Measurements from ENCODE around the gene TUBGCP5. TPM values are rescaled to one million over a fixed set of nuclear protein-coding genes. Genes with fewer than 3 reads are reported as not detected.

The TUBGCP5 gene
- total RNA-seq, 1 experiment from 2014 or later: 18.8 TPM

GRCh38 chr15:23065836-23066235 lies 26.5 kb upstream of the TUBGCP5 start (continued):
- TF ChIP-seq, protein P1, sequence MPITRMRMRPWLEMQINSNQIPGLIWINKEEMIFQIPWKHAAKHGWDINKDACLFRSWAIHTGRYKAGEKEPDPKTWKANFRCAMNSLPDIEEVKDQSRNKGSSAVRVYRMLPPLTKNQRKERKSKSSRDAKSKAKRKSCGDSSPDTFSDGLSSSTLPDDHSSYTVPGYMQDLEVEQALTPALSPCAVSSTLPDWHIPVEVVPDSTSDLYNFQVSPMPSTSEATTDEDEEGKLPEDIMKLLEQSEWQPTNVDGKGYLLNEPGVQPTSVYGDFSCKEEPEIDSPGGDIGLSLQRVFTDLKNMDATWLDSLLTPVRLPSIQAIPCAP (CRISPR knock-in tag; IDR thresholded peaks at IDR 0.05): no peak
- no peak for TF ChIP-seq JAZF1 (CRISPR knock-in tag; IDR thresholded peaks at IDR 0.05)
- no peak for TF ChIP-seq SMAD3 (CRISPR knock-in tag; IDR thresholded peaks at IDR 0.05; ENCODE audit: borderline replicate concordance)

- ChIA-PET CTCF (no interaction called here), POLR2A (no interaction called here)
- peaks cover 18% of the 10 kb centered on the region for H3K9me3 Mint-ChIP-seq
- no peak overlapping the region for H3K27ac Mint-ChIP-seq
- H3K4me1 Mint-ChIP-seq: peaks cover 9% of the 10 kb centered on the region; the same call in 1 of the 2 replicates
- no peak overlapping the region for H3K4me3 Mint-ChIP-seq
- H3K27me3 Mint-ChIP-seq (ENCODE audit: low read depth): peaks cover 3% of the 10 kb centered on the region; the same call in 1 of the 2 replicates
- TF ChIP-seq OVOL2 (CRISPR knock-in tag; IDR thresholded peaks at IDR 0.05; ENCODE audit: borderline replicate concordance) (no peak), SOX15 (CRISPR knock-in tag; IDR thresholded peaks at IDR 0.05) (no peak), ETV6 (CRISPR knock-in tag; IDR thresholded peaks at IDR 0.05) (no peak), MYBL2 (CRISPR knock-in tag; IDR thresholded peaks at IDR 0.05) (no peak), TEAD4 (CRISPR knock-in tag; IDR thresholded peaks at IDR 0.05) (no peak), JUN (CRISPR knock-in tag; IDR thresholded peaks at IDR 0.05) (no peak), CBFB (CRISPR knock-in tag; IDR thresholded peaks at IDR 0.05; ENCODE audit: low read depth) (no peak), ZNF138 (CRISPR knock-in tag; conservative IDR thresholded peaks at IDR 0.05) (no peak), NR3C1 (CRISPR knock-in tag; conservative IDR thresholded peaks at IDR 0.05; ENCODE audit: low read depth) (no peak), ESRRA (CRISPR knock-in tag; IDR thresholded peaks at IDR 0.05; ENCODE audit: borderline replicate concordance) (no peak), CREB1 (CRISPR knock-in tag; IDR thresholded peaks at IDR 0.05) (no peak), ZNF219 (CRISPR knock-in tag; IDR thresholded peaks at IDR 0.05; ENCODE audit: borderline replicate concordance) (no peak), TCF7 (CRISPR knock-in tag; IDR thresholded peaks at IDR 0.05; ENCODE audit: low read depth) (no peak)
- TF ChIP-seq, protein P2, sequence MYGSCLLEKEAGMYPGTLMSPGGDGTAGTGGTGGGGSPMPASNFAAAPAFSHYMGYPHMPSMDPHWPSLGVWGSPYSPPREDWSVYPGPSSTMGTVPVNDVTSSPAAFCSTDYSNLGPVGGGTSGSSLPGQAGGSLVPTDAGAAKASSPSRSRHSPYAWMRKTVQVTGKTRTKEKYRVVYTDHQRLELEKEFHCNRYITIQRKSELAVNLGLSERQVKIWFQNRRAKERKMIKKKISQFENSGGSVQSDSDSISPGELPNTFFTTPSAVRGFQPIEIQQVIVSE (CRISPR knock-in tag; IDR thresholded peaks at IDR 0.05; ENCODE audit: borderline replicate concordance): no peak
- DNase-seq (ENCODE audit: low spot score) (no peak), ATAC-seq (no peak)
- peaks cover 9% of the 10 kb centered on the region; the same call in 1 of the 2 replicates for H3K36me3 Mint-ChIP-seq
These were observed 24.8 kb upstream of the TUBGCP5 start for GRCh38 chr15:23064156-23064555.

- ChIA-PET POLR2A (no interaction called here), CTCF (interaction anchor here (1.2 to 2.5 kb wide), 2 partner anchors 18 to 22 kb away, joined by 3 to 9 read pairs; partner anchors contain the start of gene TUBGCP5)
- Mint-ChIP-seq H3K27me3 (ENCODE audit: low read depth) (peaks cover 3% of the 10 kb centered on the region; the same call in 1 of the 2 replicates), H3K4me3 (no peak overlapping the region), H3K9me3 (peaks cover 23% of the 10 kb centered on the region), H3K36me3 (peaks cover 5% of the 10 kb centered on the region; the same call in 1 of the 2 replicates), H3K4me1 (peaks cover 4% of the 10 kb centered on the region; the same call in 1 of the 2 replicates), H3K27ac (no peak overlapping the region)
- DNase-seq (ENCODE audit: low spot score) (no peak), ATAC-seq (no peak)
- TF ChIP-seq, protein P3, sequence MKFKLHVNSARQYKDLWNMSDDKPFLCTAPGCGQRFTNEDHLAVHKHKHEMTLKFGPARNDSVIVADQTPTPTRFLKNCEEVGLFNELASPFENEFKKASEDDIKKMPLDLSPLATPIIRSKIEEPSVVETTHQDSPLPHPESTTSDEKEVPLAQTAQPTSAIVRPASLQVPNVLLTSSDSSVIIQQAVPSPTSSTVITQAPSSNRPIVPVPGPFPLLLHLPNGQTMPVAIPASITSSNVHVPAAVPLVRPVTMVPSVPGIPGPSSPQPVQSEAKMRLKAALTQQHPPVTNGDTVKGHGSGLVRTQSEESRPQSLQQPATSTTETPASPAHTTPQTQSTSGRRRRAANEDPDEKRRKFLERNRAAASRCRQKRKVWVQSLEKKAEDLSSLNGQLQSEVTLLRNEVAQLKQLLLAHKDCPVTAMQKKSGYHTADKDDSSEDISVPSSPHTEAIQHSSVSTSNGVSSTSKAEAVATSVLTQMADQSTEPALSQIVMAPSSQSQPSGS (CRISPR knock-in tag; IDR thresholded peaks at IDR 0.05; ENCODE audit: borderline replicate concordance, low read depth): no peak
- TF ChIP-seq GABPB1 (CRISPR knock-in tag; IDR thresholded peaks at IDR 0.05) (no peak), RELA (CRISPR knock-in tag; IDR thresholded peaks at IDR 0.05; ENCODE audit: borderline replicate concordance) (no peak), ZNF263 (CRISPR knock-in tag; IDR thresholded peaks at IDR 0.05; ENCODE audit: low read depth) (no peak), ARID4B (CRISPR knock-in tag; IDR thresholded peaks at IDR 0.05; ENCODE audit: borderline replicate concordance) (no peak), MXD4 (CRISPR knock-in tag; IDR thresholded peaks at IDR 0.05; ENCODE audit: borderline replicate concordance) (no peak), ZNF671 (CRISPR knock-in tag; IDR thresholded peaks at IDR 0.05) (no peak), ZNF138 (CRISPR knock-in tag; conservative IDR thresholded peaks at IDR 0.05) (no peak)
- TF ChIP-seq, protein P4, sequence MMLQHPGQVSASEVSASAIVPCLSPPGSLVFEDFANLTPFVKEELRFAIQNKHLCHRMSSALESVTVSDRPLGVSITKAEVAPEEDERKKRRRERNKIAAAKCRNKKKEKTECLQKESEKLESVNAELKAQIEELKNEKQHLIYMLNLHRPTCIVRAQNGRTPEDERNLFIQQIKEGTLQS (CRISPR knock-in tag; conservative IDR thresholded peaks at IDR 0.05): no peak
- TF ChIP-seq, protein P5, sequence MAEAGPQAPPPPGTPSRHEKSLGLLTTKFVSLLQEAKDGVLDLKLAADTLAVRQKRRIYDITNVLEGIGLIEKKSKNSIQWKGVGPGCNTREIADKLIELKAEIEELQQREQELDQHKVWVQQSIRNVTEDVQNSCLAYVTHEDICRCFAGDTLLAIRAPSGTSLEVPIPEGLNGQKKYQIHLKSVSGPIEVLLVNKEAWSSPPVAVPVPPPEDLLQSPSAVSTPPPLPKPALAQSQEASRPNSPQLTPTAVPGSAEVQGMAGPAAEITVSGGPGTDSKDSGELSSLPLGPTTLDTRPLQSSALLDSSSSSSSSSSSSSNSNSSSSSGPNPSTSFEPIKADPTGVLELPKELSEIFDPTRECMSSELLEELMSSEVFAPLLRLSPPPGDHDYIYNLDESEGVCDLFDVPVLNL (CRISPR knock-in tag; IDR thresholded peaks at IDR 0.05; ENCODE audit: borderline replicate concordance, low read depth): no peak
- TF ChIP-seq, protein P6, sequence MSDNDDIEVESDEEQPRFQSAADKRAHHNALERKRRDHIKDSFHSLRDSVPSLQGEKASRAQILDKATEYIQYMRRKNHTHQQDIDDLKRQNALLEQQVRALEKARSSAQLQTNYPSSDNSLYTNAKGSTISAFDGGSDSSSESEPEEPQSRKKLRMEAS (CRISPR knock-in tag; IDR thresholded peaks at IDR 0.05): no peak
These were observed 18.3 kb upstream of the TUBGCP5 start for GRCh38 chr15:23057707-23058106.

Measured in WTC11 (cell line).